PC-3 (cell line): ENCODE data around the gene DPEP2NB.

Experiments used
- EZH2 ChIP-seq: fragments of 300-600 bp; sonication (generic); IDR thresholded peaks from one replicate; pipeline ENCODE4 v1.6.1; 2017; ENCODE audit warnings: antibody characterized with exemption, mild to moderate bottlenecking, low read length; ENCODE audit not compliant: unreplicated experiment
- TF ChIP-seq, protein P1 (sequence below): fragments of 300-600 bp; sonication (generic); conservative IDR thresholded peaks from 2 replicates; pipeline ENCODE4 v1.5.1; 2017; ENCODE audit warnings: antibody characterized with exemption, low read depth, mild to moderate bottlenecking, low read length

DNA sequence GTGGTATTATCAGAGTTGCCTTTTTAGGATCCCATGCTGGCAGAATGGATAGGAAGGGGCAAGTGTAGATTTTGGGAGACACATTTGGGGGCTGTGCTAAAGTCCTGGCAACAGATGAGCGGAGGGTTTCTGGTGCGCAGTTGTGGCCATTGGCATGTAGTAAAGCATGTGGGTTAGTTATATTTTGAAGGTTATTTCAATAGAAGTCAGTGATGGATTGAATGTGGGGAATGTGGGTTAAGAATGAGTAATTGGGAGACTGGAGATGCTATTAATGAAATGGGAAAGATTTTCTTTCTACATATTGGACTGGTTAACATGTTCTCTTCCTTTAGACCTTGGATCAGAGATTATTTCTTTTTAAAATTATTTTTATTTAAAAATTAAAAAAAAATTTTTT is 17.4 kb upstream of the DPEP2NB start:
- no peak for TF ChIP-seq EZH2
- TF ChIP-seq, protein P1, sequence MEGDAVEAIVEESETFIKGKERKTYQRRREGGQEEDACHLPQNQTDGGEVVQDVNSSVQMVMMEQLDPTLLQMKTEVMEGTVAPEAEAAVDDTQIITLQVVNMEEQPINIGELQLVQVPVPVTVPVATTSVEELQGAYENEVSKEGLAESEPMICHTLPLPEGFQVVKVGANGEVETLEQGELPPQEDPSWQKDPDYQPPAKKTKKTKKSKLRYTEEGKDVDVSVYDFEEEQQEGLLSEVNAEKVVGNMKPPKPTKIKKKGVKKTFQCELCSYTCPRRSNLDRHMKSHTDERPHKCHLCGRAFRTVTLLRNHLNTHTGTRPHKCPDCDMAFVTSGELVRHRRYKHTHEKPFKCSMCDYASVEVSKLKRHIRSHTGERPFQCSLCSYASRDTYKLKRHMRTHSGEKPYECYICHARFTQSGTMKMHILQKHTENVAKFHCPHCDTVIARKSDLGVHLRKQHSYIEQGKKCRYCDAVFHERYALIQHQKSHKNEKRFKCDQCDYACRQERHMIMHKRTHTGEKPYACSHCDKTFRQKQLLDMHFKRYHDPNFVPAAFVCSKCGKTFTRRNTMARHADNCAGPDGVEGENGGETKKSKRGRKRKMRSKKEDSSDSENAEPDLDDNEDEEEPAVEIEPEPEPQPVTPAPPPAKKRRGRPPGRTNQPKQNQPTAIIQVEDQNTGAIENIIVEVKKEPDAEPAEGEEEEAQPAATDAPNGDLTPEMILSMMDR = no peak
